RKO (cell line): ENCODE measurements around the gene ARRDC3.
"Not testable (repeated sequence)": the region's sequence is repeated elsewhere in the genome, so short reads cannot be mapped to it uniquely, and the experiment has no call there.

Source experiments
- DNase-seq: peaks from one replicate; pipeline ENCODE4 v3.0.0-alpha.2; 2016; ENCODE audit warnings: low spot score

The ARRDC3 gene, protein sequence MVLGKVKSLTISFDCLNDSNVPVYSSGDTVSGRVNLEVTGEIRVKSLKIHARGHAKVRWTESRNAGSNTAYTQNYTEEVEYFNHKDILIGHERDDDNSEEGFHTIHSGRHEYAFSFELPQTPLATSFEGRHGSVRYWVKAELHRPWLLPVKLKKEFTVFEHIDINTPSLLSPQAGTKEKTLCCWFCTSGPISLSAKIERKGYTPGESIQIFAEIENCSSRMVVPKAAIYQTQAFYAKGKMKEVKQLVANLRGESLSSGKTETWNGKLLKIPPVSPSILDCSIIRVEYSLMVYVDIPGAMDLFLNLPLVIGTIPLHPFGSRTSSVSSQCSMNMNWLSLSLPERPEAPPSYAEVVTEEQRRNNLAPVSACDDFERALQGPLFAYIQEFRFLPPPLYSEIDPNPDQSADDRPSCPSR

DNA sequence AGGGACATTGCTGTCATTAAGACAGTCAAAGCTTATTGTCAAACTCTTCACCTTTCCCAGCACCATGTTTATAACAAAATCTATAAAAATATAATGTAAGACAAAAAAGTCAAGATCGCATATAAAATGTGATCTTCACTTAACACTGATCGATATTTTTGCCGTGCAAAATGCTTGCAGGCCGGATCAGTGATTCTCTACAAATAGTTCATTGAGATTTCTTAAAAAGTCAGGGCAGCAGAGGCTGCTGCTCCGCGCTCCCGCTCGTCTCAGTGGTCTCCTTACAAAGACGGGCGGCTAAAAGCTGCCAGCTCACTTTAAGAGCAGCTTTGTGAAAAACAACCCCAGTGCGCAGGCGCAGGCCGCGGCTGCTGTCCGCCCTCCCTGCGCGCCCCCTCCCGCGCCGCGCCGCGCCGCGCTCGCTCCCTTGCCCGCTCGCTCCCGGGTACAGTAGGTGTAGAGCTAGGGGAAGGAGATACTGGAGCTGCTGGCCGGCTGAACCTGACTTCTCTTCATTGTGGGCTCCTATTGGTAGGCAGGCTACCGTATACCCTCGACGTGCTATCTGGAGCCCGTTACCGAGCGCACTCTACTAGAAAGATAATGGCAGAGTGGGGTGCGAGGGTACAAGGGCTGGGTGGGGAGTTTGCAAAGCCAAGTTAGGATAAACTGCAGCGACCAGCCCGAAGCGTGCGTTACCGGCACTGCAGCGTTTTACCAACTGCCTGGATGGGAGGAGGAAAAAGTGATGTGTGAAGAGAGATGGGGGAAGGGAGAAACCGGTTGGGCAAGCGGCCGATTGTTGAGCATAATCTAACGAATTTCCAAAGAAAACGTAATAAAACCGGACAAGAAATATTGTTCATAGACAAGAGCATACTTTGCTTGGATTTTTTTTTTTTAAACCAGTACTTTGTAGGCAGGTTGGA, at the start of gene ARRDC3:
Gene ARRDC3, minus strand, starts transcription at position 291 of the 929 bp plus-strand sequence. Its CDS starts 225 bp downstream, at position 66.
- DNase-seq = peak; percentile 97

DNA sequence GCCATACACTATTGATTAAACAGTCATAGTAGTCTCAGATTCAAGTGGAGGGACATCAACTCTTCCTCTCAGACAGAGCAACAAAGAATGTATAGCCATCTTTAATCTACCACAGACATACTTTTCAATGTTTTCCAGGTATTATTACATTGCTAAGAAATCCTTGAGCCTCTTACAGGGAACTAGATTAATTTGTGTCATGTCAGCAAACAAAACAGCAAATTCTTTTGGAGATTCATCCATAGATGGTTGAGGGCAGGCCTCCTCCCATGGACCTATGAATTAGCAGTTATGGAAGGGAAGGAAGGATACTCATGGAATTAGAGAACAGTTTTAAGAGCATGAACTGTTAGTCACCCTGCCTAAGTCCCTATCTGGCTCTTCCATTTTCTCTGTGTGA, 47.8 kb upstream of the ARRDC3 start:
- DNase-seq = no peak

DNA sequence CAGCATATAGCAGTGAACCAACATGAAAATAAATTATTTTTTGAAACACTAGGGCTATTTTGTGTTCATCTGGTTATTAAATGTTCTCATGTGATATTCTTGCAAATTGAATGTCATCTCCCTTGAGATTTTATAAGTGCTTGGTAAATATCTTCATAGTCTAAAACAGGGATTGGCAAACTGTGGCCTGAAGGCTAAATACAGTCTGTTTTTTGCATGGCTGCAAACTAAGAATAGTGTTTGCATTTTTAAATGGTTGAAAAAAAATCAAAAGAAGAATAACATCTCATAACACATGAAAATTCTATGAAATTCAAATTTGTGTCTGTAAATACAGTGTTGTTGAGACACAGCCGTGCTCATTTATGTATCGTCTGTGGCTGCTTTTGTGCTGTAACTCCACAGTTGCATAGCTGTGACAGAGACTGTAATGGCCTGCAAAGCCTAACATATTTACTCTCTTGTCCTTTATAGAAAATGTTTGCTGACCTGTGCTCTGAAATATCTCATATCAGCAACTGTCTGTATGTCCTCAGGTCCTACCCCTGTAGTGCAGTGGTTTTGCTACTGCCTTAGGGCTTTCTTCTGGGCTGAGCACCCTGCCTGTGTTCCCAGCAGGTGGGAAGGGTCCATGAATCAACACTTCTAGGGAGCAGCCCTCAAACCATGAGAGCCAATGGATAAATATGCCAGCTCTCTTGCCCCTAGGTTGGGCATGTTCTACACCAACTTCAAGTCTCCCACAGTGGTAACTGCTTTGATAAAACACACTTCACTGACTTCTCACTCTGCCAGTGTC, 41.7 kb upstream of the ARRDC3 start:
- DNase-seq = no peak

DNA sequence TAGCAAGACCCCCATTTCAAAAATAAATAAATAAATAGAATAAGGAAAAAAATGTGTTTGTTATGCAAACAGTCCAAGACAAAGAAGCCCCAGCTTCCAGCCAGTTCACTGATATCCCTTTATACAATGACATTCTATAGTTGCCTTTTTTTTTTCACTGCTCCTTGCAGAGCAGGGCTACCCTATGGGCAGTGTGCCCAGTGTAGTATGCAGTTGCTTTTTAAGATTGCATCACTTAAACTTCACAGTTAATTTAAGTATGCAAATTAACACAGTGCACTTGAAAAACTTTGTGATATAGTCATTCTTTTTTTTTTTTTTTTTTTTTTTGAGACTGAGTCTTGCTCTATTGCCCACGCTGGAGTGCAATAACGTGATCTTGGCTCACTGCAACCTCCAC, 40.8 kb upstream of the ARRDC3 start:
- DNase-seq = no peak

DNA sequence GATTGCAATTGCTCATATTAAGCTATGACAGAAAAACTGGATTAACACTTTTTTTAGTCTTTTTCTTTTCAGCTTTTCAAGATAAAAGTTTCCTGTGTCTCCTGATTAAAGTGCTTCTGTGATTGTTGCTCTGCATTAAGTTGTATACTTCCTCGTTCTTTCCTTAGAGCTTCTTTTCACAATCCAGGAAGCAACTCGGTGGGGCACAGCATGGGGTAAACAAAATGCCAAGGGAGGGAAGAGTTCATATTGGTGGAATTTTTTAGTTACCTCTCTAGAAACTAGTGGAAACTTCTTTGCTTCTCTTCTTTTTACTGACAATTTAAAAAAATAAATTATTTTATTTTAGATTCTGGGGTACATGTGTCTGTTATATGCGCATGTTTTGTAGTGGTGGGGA, 37.8 kb upstream of the ARRDC3 start:
- no peak for DNase-seq

DNA sequence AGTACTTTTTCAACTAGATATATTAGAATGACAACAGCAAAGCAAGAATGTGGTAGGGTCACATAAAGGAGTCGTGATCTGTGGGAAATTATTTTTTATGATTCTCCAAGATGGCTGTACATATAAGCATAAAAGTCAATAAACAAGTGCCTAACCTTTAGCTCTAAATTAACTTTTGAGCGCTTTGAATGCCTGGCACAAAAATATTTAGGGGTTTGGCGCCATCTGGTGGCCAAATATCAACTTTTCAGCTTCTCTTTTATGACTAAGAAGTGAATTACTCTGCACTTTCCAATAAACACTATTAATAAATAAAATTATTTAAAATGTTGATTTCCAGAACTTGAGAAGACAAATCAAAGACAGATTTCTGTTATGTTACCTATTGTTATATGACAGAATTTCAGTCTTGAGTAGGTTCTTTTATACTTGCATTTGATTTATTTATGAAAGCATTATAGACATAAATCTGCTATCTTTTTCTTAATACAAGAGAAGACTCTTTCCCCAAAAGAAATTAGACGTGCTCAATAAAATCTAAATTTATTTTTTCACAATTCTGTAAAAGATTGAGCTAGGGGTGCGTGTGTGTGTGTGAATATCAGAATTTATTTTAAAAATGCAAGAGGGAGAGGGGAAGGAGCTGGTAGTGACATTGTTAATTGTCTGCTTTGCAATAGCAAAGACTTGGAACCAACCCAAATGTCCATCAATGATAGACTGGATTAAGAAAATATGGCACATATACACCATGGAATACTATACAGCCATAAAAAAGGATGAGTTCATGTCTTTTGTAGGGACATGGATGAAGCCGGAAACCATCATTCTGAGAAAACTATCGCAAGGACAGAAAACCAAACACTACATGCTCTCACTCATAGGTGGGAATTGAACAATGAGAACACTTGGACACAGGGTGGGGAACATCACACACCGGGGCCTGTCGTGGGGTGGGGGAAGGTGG, 36.7 kb upstream of the ARRDC3 start:
- DNase-seq = peak; percentile 76

DNA sequence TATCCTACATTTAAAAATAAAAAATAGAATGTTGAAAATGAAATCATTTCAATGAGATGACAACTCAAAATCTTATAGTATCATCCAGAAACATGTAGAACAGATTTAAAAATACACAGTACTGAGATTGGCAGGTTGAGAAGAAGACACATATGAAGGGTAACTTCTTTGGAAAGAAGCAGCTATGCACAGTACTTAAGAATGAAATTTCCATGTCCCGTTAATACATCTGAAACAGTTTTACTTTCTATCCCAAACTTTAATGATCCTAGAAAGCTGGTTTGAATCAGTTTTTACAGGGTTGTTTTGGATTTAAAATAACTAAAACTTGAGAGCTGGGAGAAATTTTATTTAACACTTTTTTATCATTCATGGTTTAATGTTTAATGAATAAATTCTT, 36.0 kb upstream of the ARRDC3 start:
- no peak for DNase-seq

DNA sequence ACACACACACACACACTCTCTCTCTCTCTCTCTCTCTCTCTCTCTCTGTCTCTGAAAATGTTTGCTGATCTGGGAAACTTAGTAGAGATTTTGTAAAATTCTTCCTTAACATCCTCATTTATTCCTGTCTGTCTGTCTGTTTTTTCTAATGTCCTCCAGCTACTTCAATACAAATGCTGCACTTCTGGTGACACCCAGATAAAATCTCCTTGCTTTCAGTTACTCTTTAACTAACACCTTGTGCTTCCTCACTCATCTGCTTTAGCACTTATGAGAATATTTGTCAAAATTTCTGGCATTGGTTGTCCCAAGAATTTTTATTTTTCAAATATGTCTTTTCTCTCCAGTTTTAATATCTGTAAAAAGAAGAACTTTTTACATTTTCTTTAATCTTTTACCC, 35.0 kb upstream of the ARRDC3 start:
- no peak for DNase-seq

DNA sequence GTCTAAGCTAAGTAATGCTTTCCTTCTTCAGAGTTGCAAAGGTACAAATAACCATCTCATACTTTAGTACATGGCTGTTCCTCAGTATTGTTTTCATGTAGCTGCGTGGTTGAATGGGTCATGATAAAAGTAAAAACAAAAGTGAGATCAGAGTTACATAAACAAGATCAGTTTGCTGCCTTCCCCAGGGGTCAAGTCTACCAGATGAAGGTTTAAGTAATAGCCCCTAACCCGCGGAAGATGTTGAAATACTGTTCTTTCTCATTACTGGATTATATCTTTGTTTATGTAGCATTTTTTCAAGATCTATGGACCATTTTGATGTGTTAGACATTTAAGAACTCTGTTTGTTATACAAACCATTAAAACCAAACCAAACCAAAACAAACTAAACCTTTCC, 34.1 kb upstream of the ARRDC3 start:
- no peak for DNase-seq

DNA sequence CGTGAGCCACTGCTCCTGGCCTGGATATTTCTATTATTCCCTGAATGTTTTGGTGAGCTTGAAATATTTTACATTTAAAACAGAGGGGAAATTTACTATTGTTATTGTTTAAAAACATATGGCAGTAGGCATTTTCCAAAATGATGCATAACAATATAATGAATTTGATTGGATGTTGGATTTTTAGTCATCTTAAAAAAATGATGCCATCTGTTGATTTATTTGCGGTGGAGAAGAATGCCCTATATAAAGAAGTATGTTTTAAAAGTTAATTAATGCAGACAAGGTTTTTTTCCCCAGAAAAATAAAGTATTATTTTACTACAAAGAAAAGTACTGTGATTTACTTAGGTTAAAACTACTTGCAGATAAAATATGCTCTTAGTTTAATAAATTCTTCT, 33.4 kb upstream of the ARRDC3 start:
- DNase-seq = no peak

DNA sequence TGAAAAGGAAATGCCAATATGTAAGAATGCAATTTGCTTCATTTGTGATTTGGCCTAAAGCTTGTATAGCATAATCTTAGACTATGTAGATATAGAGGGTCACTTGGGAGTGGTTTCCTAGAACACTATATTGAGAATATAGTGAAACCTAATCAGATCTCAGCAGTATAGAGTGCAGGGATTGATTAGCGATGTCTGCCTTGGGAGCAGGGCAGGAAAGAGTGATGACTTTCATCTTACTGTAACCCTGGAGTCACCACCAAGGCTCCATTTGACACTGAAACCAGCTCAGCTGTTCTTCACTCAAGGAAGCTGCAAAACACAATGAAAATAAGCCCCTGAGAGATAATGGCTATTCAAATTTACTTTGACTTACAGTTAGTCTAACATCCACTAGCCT, 26.2 kb upstream of the ARRDC3 start:
- no peak for DNase-seq

DNA sequence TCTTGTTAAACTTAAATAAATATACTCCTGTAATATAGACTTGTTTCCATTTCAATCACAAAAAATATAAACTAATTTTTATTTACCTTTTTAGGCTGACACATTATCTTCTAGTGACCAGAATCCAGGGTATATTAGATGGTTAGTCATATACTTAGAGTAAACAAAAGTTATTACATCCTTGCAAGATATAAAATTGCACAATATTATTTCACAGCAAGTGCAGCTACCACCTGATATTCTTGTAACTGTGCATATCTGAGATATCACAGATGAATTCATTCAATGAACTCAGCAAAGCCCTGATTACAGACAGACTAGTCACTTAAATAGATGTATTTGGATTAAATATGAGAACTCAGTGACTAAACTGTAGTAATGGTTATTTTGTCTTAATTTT, 25.6 kb upstream of the ARRDC3 start:
- DNase-seq = no peak

DNA sequence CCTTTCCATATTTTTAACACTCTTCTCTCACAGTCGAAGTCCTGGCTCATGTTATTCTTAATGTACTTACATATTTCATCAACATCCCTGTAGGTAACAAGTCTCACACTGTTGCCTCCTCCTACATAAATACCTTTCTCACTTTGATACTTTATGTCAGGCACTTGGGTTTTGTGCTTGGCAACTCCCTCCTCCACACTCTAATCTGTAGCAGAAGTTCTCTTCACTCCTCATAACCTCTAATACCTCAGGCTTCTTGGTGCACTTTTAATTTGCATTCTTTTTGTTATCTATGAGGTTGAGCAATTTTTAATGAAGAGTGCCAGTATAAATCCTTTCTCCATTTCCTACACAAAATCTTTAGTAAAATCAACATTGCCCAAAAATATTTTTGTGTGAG, 24.1 kb upstream of the ARRDC3 start:
- no peak for DNase-seq

DNA sequence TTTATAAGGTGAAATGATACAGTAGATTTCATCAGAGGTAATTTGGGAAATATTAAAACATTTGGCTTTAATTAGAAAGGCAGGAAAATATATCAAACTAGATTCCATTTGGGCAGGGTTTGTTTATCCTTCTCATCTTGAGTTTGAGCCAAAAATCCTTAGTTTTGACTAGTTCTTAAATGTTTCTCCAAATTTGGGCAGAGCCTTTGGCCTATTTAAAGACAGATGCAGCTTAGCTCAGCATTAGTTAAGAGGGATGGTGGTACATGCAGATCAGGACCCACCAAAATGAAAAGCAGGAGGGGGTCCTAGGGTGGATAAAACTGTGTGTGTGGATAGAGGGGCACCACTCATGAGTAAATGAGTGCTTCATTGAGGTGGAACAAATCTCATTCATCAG, 20.3 kb upstream of the ARRDC3 start:
- DNase-seq = no peak

DNA sequence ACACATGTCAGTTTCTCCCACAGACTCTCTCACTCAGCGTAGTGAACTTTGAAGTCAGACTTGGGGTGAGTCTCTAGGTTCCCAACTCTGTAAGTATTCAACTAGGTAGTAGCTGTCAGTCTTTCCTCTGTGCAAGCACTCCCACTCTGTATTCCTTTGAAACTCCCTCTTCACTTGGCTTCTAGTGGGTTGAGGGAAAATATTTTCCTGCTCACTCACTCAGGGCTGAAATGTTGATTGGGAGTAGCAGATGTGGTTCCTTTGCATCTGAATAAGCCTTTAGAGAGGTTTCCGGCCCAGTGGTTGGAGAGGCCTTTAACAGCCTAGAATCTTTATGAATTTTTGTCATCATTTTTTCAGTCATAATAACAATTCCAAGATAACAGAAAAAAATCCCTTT, 18.1 kb upstream of the ARRDC3 start:
- no peak for DNase-seq

DNA sequence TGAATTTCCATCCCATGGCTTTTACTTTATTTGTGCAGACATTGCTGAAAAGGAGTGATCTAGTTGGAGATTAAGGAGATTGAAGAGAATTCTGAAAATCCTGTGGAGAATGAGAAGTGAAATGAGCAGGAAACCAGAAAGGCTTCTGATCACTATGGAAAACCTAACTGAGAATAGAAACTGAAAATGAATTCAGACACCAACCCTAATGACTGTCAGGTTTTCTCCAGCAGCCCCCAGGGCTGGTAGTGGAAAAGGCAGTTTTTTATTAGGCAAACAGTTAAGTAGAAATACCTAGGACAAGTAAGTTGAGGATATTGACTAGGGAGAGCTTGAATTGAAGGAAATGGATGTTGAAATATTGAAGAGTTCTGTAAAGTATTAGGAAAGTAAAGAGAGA, 14.7 kb upstream of the ARRDC3 start:
- DNase-seq = no peak

DNA sequence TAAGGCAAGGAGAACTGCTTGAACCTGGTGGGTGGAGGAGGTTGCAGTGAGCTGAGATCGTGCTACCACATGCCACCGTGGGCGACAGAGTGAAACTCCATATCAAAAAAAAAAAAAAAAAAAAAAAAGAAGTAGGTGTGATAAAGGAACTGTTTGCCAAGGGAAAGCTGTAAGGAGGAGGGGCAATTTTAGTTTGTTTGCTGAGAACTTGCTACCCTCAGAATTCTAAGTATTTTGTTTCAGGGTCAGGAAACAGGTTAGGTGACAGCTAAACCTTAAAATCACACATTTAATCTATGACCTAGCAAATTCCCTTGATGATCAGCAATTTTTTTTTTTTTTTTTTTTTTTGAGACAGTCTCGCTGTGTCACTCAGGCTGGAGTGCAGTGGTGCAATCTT, 7.2 kb upstream of the ARRDC3 start:
- DNase-seq = no peak

DNA sequence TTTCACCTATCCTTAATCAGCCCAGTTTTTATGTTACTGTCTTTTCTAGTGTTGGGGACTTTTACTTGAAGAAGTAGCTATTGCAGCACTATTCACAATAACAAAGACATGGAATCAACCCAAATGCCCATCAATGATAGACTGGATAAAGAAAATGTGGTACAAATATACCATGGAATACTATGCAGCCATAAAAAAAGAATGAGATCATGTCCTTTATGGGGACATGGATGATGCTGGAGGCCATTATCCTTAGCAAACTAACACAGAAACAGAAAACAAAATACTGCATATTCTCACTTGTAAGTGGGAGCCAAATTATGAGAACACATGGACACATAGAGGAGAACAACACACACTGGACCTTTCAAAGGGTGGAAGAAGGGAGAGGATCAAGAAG, 6.4 kb upstream of the ARRDC3 start:
- not testable (repeated sequence) for DNase-seq

DNA sequence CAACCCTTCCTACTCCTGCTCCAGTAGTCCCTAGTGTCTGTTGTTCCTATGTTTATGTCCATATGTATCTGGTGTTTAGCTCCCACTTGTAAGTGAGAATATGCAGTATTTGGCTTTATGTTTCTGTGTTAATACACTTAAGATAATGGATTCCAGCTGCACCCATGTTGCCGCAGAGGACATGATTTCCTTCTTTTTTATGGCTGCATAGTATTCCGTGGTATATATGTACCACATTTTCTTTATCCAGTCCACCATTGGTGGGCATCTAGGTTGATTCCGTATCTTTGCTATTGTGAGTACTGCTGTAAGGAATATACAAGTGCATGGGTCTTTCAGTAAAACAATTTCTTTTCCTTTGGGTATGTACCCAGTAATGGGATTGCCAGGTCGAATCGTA, 5.2 kb upstream of the ARRDC3 start:
- no peak for DNase-seq

DNA sequence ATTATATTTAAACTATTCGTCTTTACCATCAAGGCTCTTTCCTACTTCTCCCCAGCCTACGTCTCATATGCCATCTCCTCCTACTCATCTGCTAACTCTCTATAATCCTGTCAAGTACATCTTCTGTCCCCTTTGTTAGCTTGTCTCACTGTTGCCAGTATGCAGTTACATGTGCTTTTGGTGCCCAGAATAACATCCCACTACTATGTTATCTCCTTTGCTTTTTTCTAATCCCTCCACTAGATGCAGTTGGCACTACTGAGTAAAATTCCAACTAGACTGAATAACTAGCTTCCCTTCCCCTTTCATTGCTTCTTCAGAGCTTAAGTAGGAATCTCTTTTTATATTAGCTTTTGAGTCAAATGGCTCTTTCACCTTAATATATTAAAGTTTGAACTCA, 3.0 kb upstream of the ARRDC3 start:
- DNase-seq = peak; percentile 49

DNA sequence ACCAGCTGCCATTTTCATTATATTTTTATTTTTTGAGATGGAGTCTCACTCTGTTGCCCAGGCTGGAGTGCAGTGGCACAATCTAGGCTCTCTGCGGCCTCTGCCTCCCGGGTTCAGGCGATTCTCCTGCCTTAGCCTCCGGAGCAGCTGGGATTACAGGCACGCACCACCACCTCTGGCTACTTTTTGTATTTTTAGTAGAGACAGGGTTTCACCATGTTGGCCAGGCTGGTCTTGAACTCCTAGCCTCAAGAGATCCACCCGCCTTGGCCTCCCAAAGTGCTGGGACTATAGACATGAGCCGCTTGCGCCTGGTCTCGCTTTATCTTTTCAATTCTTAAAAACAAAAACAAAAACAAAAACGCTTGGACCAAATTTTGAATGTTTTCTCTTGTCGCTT, 2.5 kb upstream of the ARRDC3 start:
- not testable (repeated sequence) for DNase-seq
